HG03460 (cell line): ENCODE data around the gene NOL9.
"Not testable (repeated sequence)": the region's sequence is repeated elsewhere in the genome, so short reads cannot be mapped to it uniquely, and the experiment has no call there.

Experiments
- ATAC-seq: cut with Tn5 transposase; IDR thresholded peaks from one replicate; pipeline ENCODE4 v1.9.1; 2021; ENCODE audit not compliant: unreplicated experiment

NOL9 gene

DNA sequence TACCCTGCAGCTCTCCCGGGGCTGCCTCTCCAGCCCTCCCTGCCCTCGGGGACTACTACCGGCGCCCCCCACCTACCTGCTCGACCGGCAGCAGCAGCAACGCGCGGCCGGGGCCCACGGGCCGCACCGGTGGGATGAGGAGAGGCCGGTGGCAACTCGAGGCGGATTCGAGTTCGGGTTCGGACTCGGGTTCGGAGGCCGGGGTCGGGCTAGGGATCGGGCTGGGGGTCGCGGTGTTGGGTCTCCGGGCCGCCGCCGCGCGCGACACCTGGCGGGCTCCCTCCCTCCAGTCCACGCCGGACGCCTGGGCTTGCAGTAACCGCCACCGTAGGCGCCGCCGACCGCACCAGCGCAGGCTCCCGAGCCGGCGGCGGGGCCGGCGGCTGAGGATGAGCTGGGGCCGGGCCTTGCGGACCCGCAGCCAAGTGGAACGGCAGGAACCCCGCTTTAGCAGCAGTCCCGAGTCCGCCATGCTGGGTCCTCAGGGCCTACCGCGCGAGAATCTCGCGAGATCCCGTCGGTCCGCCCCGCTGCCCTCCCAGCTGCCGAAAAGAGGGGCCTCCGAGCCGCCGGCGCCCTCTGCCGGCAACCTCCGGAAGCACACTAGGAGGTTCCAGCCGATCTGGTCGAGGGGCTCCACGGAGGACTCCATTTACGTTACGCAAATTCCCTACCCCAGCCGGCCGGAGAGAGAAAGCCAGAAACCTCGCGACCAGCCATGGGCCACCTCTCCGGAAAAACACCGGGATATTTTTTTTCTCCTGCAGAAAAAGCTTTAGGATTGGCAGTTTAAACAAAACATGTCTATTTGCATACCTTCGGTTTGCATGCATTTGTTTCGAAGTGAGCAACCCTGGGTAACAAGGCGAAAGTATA is at the start of gene NOL9:
Gene NOL9, minus strand, starts transcription at position 483 of the 876 bp plus-strand sequence. Its CDS starts 11 bp downstream, at position 472.
- peak; percentile 92 for ATAC-seq

- peak; percentile 22 for ATAC-seq
Observed at GRCh38 chr1:6603238-6603914, 49.1 kb upstream of the NOL9 start.

DNA sequence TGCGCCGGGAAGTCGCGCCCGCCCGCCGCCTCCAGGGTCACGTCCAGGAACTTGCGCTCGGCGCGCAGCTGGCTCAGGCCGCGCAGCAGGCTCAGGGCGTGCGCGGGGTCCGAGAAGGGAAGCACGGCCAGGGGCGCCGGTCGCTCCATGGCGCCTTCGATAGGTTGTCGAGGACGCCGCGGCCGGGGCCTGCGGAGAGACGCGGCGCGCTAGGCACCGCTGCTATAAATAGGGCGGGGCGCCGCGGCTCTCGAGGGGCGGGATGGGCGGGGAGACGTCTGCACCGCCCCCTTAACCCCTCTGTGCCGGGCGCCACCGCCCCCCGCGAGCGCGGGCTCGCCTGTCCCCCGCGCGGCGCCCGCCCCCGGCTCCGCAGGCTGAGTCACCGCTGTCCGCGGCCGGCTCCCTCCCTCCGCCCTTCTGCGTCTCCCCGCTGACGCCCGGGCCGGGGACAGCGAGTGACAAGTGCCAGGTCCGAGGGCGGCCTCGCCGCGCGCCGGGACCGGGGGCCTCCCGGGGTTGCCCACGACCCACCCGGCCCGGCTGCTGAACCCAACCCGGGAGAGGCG is 48.4 kb upstream of the NOL9 start, which contains the start of gene KLHL21:
Gene KLHL21, minus strand, starts transcription at position 201 of the 569 bp plus-strand sequence. Its CDS starts 52 bp downstream, at position 149.
- peak; percentile 40 for ATAC-seq

DNA sequence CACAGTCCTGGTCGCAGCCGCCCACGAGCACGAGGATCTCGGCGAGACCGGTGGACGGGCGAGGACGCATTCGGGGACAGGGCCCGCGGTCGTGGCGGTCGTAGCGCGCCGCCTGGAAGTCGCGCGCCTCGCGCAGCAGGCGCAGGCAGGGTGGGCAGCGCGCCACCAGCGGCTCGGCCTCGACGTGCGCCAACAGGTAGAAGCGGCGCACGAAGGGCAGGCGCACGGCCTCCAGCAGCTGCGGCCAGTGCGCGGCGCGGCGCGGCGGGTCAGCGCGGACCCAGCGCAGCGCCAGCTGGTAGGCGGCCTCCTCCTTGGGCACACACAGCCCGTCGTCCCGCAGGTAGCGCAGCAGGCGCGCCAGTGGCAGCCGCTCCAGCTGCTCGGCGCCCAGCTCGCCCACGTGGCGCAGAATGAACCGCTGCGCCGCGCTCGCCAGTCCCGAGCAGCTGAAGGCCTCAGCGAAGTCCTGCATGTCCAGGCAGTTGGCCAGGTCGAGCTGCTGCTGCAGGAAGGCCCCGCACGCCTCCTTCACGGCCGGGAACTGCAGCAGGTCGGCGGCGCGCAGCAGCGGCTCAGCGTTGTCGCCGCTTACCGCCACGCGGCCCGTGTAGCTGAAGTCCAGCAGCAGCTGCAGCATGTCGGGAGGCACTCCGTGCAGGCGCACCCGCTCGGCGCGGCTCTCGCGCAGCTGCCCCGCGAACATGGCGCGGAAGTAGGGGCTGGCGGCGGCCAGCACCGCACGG is 47.8 kb upstream of the NOL9 start:
- peak; percentile 9 for ATAC-seq

- no peak for ATAC-seq
Observed at GRCh38 chr1:6601049-6601922, 47.0 kb upstream of the NOL9 start.

DNA sequence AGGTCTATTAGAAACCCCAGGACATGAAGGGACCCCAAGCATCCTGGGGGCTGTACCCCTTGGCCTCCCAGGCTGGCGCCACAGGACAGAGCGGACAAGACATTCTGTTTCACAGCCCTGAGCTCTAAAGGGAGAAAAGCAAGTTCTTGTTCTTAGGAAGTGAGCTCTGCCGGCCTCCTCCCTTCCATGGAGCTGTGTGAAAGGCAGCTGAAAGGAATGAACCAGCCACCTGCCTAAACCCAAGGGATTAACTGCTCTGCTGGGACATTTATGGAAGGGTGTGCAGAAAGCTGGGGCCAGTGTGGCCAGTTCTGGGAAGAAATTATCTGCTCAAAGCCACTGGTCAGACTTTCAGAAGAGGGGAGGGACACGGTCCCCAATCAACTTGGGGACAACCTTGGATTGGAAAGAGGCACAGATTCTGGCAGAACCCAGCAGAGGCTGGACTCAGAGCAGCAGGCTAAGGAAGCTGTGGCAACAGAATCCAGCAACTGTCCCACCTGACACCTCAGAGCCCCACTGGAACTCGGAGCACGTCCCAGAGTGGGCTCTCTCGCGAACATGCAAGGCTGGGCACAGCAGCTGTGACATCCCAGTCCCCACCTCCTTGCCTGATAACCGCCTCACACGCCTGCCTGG is 46.2 kb upstream of the NOL9 start:
- ATAC-seq: no peak

GRCh38 chr1:6599991-6600390 is 45.7 kb upstream of the NOL9 start:
- ATAC-seq: not testable (repeated sequence)

DNA sequence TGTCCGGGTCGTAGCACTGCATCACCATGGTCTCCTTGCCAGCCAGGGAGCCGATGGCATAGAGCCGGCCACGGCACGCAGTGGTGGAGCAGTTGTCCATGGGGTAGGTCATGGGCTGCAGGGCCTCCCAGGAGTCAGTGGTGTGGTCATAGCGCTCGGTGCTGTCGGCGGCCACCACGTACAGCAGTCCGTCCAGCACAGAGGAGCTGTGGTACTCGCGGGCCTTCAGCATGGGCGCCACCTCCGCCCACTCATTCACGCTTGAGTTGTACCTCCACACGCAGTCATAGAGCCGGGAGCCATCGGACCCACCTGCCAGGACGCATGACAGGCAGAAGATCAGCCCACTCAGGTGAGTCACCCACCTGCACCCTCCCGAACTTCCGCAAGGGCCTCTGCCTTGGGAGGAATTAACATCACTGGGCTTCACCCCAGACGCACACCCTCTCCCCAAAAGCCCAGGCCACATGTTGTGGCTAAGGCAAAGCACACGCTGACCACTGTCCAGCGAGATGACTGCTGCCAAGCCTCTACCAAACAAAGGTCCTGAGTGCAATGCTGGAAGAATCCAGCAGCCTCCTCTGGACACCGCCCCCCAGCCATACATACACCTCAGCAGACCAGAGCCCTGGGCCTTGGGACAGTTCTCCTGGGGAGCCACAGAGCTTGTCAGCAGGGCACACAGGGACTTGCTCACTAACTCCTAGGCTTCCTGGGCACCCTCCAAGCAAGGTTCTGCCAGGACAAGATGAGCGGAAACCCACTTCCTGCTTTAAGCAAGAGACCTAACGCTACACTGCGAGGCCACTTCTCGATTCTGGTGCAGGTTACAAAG is 45.0 kb upstream of the NOL9 start:
- no peak for ATAC-seq

- no peak for ATAC-seq
Observed at GRCh38 chr1:6597777-6598131, 43.4 kb upstream of the NOL9 start.

DNA sequence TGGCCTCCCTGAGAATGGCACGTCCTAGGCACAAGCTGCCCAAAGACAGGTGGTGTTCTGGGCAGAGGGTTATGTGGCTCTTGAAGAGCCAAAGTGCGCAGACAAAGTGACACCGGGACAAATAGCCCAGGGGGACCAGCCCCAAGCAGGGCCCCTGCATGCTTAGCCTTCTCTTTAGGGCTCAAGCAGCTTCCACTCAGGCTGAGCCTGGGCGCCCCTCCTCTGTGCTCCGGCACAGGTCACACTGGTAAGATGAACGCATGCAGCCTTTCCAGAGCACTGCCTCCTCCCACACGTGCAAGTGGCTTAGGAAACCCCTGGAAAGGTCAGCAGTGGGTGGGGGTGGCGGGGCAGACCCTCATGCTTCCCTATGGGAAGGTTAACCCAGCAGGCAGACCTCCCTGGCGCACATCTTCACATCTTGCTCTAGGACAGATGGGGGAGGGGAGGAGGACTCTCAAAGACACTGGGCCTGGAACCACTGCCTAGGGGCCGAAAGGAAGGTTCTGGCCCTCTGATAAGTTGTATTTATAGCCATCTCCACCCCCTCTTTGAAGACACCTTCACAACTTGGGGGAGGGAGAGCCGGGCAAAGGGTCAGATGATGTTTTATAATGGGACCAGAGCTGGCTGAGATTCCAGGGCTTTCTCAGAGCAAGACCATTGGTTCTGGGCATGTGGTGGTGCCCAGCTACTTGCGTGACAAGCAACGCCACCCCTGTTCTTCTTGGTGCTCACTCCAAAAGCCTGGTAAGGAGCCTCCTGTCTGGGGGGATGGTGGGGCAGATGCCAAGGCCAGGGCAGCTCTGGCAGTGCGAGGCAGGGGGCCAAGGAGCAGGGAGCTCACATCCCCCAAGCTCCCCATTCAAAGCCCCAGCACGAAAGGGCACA is 42.8 kb upstream of the NOL9 start:
- no peak for ATAC-seq

DNA sequence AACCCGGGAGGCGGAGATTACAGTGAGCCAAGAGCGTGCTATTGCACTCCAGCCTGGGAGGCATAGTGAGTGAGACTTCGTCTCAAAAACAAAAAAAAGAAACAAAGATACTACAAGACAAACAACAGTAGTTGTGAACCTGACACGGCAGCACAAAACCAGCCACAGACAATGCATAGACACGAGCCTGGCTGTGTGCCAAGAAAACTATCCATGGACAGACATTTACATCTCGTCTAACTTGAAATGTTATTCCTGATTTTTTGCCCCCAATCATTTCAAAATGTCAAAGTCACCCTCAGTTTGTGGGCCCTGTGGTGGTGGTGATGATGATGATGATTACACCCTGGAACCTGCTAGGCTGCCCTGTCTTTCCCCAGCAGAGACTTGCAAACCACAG is 42.0 kb upstream of the NOL9 start:
- ATAC-seq: no peak

DNA sequence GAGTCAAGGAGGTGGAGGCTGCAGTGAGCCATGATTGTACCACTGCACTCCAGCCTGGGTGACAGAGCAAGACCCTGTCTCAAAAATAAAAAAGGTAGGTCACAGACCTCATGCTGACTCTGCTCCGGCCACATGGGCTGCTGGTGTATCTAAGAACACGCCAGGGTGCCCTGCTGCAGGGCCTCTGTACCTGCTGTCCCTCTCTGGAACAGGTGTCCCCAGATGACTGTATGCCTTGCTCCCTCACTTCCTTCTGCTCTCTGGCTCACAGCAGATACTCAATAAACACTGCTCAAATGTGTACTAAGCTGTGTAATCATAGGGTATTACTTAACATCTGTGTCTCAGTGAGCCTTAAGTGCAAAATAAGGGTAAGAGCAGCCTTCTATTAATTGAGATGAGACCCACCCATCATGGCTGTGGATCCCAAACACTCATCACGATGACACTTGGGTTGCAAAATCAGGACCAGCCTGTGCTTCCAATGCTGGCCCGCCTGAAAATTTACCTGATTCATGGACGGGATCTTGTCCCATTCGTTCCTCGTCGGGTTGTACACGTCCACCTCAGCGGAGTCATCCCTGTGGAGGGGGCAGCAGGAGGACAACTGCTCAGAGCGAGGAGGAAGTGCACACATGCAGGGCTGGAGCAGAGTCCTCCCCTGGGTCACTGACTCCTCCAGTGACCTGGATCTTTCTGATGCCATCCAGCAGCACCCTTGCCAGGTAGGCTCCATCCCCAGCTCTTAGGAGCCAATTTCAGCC is 40.8 kb upstream of the NOL9 start:
- no peak for ATAC-seq

GRCh38 chr1:6593810-6594209 is 39.5 kb upstream of the NOL9 start:
- ATAC-seq: no peak

DNA sequence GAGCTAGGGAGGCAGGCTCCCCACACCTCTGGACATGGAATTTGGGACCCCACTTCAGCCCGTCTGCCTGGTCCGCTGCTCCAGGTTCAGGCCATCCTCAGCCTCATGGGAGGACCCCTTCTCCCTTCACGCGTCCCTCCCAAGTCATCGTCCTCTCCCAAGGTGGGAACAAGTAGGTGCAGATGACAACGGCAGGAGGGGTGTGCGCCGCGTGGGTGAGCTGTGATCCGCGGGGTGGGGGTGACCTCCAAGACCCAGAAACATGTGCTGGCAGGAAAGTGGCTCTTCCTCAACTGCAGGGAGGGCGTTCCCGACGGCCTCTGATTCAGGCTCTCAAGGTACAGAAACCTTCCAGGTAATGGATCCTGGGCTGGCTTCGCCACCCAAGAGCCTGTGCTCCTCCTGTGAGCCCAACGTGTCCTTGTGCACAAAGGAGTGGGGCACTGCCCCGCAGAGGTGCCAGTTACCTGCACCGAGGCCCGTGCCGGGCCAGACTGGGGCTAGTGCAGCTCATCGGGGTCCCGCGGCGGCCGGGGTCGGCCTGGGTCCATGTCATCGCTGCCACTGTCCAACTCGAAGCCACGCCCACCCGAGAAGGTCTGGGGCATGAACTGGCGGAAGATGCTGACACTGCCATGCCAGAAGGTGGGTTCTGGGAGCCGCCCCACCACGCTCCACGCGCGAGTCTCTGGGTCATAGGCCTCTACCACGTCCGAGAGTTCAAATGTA is 38.7 kb upstream of the NOL9 start:
- ATAC-seq: no peak

GRCh38 chr1:6592441-6592840 is 38.1 kb upstream of the NOL9 start:
- ATAC-seq: no peak

- no peak for ATAC-seq
Observed at GRCh38 chr1:6591644-6592043, 37.3 kb upstream of the NOL9 start.
